ENCODE data around the gene MACROD2.
A peak's percentile ranks its signal among the peaks of the same experiment; 100 is the strongest.

Gene MACROD2

GRCh38 chr20:14284443-14284842 lies 289.1 kb downstream of the MACROD2 start:
- DNase-seq, result no peak

- no peak for DNase-seq
Measured at GRCh38 chr20:14288341-14289330, 293.3 kb downstream of the MACROD2 start.

- no peak for DNase-seq
Measured at GRCh38 chr20:14291502-14291901, 296.2 kb downstream of the MACROD2 start.

DNA sequence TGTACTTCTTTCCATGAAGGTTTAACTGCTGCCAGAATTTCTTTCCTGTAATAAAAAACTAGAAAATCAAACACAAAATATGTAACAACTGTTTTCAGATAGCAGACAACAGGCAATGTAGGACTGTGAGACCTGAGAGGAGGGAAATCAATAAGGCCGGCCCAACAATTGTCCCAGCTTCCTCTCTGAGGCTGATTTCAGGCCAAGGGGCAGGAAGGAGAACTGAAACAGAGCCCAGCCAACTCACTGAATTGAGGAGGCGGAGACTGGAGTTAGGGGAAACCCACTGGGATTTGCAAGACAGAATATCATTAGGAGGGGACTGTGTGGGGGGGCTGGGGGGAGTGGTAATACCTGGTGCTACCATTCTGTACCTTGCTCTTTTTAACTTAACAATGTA lies 299.9 kb downstream of the MACROD2 start:
- no peak for DNase-seq

- DNase-seq, result no peak
Measured at GRCh38 chr20:14295770-14296309, 300.5 kb downstream of the MACROD2 start.

DNA sequence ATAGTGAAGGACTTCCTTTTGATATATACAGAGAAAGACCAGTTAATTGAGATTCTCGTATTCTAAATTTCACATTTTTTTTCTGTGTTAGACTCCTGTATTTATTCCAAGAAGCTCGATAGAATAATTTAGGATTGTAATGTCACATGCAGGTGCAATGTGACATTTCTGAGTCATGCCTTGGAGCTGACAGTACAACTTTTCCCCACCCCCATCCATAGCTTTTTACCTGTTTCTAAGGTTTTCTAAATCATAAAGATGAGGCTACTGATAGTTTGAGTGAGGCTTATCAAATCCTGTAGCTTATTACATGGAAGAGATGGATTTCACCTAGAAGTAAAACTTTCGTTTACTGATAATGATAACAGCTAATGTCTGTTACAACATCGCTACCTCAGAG lies 304.5 kb downstream of the MACROD2 start:
- no peak for DNase-seq

DNA sequence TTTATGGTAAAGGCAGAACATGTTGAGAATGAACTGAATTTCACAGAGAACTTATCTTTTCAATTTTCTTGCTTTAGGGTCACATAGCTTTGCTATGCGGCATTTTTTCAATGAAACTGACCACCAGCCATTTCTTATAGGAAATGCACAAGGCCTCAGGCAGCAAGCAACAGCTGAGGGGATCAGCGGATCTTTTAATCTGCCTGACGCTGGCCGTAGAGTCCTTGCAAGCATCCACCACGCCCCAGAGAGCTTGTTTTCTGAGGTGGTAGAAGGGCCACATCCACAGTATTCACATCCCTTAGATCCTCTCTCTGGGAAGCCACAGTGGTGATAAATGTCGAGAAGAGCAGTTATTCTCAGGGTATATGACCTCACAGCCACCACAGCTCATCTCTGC lies 307.8 kb downstream of the MACROD2 start:
- DNase-seq, result no peak

DNA sequence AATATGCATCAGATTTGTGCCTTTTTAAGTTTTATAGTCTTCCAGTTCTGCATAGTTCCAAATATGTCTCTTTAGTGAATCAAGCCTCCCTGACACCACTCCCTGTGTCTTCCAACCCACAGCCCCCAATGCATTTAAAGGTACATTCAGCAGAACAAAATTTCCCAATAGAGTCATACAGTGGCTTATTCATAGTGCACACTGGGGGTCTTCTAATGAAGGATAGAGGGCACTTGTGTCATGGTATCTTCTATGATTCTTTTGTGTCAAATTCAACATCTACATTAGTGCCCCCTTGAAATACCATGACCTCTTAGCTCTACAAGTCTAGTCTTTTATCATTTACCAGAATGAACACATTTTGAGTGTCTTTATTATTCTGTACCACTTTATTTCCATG lies 308.3 kb downstream of the MACROD2 start:
- DNase-seq, result no peak

DNA sequence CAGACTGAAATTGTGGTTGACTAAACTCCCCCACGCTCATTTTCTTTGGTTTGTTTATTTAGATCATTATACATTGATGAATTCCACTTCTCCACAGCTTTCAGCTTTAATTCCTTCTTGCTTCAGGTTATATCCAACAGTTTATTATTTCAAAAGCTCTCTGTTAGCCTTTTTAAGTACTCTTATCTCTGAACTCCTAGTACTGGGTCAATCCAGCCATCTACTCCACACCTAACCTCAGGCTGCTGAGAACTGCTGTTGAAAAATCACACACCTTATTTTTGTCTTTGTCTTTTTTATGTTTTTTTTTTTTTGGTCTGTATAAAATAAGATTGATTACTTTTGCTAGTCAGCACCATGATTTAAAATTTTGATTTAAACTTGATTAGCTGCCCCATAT lies 309.2 kb downstream of the MACROD2 start:
- DNase-seq, result no peak

DNA sequence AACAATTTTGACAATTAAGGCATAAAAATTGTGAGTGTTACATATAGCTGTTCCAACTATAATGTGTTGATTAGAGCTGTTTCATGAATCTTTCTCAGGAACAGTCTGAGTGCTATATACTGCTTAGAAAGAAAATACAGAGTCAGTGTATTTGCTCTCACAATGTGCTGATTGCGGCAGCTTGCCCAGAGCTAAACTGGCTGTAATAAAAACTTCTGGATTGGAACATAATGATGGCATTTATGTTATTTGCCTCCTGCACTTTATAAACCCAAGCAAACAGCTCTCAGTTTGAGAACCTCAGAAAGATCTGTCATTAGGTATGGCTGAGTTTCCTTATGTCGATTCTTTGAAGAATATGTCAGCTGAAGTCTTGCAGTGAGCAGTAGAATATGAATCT lies 312.6 kb downstream of the MACROD2 start:
- DNase-seq, result no peak

GRCh38 chr20:14310977-14311627 lies 315.8 kb downstream of the MACROD2 start:
- no peak for DNase-seq

DNA sequence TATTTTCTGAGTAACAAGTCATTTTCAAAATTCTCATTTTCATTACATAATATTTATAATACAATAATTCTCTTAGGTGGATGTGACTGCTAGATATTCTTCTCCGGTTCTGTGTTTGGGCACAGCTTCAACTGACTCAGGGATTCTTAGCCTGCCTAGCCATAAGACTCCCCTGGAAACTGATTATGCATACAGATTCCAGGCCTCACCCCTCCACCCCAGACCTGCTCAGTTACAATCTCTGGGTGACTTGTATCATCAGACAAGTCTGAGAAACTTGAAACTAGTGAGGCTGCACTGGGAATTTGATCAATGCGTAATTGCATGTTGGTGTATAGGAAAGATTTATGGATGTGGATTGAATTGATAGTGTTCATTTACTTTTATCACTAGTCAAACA lies 316.7 kb downstream of the MACROD2 start:
- no peak for DNase-seq

- no peak for DNase-seq
Measured at GRCh38 chr20:14313341-14314020, 318.2 kb downstream of the MACROD2 start.

DNA sequence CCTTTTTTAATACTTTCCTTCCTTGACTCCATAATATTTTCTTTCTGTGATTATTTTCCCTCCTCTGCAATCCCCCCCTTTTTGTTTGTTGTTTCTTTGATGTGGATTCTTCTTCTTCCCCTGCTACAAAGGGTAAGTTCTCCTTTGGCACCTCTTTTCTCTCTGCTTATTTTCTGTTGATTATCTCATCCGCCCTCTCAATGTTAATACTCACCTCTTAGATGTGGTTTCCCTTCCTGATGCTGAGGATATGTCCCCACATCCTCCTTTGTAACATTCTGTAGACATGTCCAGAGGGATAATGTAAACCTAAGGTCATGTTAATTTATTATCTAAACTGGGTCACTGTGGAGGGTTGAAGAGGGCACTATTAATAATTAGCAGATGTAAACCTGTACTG lies 324.4 kb downstream of the MACROD2 start:
- no peak for DNase-seq

DNA sequence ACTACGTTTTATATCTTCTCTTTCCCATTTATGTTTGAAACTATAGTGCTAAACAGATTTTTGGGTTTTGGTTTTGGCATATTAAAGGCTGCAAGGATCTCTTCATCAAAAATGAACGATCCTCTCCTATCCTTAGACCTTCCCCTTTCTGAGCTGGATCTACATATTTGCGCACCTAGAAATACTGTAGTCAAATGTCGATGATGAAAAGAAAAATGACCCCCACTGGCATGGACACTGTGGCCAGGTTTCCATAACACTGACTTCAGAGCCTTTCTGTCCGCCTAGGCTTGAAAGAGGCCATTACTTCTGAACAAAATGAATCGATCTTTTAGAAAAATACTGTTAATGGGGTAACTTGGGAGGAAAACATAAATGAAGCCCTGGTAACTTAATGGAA lies 336.3 kb downstream of the MACROD2 start:
- peak; percentile 82 for DNase-seq

DNA sequence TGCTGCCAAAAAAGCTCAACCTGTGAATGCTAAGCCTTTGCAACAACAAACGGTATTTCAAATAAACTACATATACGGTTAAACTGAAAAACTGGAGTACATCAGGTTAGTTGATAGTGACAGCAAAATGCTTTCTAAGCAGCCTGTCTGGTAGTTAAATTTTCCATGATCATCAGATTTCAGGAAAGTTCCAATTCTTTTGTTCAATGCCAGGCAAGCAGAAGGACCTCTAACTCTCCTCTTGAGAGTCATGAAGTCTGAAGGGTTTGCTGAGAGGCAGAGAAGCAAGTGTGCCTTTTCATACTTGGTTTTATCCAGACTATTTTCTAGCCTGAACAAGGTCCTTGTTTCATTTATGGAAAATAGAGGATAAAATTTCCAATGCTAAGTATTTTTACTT lies 337.6 kb downstream of the MACROD2 start:
- no peak for DNase-seq

GRCh38 chr20:14333721-14334120 lies 338.4 kb downstream of the MACROD2 start:
- no peak for DNase-seq

DNA sequence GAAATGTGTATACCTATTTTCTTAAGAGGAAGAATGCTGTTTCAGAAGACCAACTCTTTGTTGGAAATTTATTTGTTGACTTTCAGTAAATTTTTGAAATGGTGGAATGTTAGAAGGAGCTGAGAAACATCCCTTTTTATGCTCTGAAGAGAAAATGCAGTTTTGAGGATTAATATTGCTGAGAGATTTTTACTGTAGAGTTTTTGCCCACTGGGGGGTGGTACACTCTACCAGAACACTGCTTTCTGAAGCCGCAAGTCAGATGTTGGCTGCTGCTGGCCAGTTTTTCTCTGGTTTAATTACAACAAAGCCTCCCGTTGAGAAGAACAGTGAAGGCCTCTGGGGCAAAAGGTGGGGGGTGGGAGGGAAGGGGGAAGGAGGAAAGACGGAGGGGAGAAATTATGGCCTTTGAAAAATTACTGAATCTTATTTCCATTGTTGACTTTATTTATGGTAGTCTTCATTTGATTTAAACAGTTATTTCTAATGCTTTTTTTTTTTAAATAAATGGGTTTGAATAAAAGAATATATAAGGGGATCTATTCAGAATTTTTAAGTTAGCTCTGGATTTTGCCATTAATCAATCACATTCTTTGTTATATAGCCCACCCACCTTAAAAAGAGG lies 339.1 kb downstream of the MACROD2 start:
- DNase-seq, result peak; percentile 91

GRCh38 chr20:14335052-14335451 lies 339.7 kb downstream of the MACROD2 start:
- no peak for DNase-seq

DNA sequence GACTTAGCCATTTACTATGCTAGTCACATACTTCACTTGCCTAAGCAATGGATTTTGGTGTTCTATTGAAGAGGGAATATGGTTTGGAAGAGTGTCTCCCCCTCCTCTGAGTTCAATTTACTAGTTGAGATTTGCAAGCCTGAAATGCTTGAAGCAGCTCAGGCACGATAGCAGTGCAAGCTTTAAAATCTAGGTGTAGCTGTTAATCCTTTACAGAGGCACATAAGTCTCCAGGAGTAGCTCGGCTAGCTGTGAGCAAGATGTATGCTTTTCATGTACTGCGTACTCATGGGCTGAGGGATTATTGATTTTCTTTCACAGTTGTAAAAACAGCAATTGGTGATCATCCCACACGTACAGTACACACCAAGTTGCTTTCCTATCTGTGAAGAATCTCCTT lies 341.4 kb downstream of the MACROD2 start:
- DNase-seq, result peak; percentile 59

GRCh38 chr20:14337400-14338171 lies 342.3 kb downstream of the MACROD2 start, which contains the start of gene FLRT3:
FLRT3 (minus strand) TSS chr20:14337612; CDS start chr20:14327506, 10,106 bp downstream.
- DNase-seq, result peak; percentile 95

- DNase-seq, result no peak
Measured at GRCh38 chr20:14341801-14342200, 346.5 kb downstream of the MACROD2 start.
